Glutamatergic neuron (in vitro differentiated cells): ENCODE measurements around the gene BTBD2. TPM values are rescaled to one million over a fixed set of nuclear protein-coding genes. Genes with fewer than 3 reads are reported as not detected.

ENCODE experiments used
- DNase-seq: peaks from one replicate; pipeline ENCODE4 v3.0.0; 2022
- H3K27ac Mint-ChIP-seq: one replicate; pipeline ENCODE4 v1.8.0; 2020; ENCODE audit warnings: mild to moderate bottlenecking, mixed read lengths, inconsistent platforms; ENCODE audit not compliant: unreplicated experiment
- H3K27me3 Mint-ChIP-seq: one replicate; pipeline ENCODE4 v1.8.0; 2020; ENCODE audit warnings: mild to moderate bottlenecking, moderate library complexity, mixed read lengths, inconsistent platforms; ENCODE audit not compliant: unreplicated experiment
- H3K36me3 Mint-ChIP-seq: one replicate; pipeline ENCODE4 v1.8.0; 2020; ENCODE audit warnings: mild to moderate bottlenecking, mixed read lengths, inconsistent platforms; ENCODE audit not compliant: unreplicated experiment
- H3K4me1 Mint-ChIP-seq: one replicate; pipeline ENCODE4 v1.8.0; 2020; ENCODE audit warnings: mild to moderate bottlenecking, low read depth, mixed read lengths, inconsistent platforms; ENCODE audit not compliant: unreplicated experiment
- H3K4me3 Mint-ChIP-seq: one replicate; pipeline ENCODE4 v1.8.0; 2020; ENCODE audit warnings: mild to moderate bottlenecking, mixed read lengths, inconsistent platforms; ENCODE audit not compliant: unreplicated experiment
- H3K9me3 Mint-ChIP-seq: one replicate; pipeline ENCODE4 v1.8.0; 2020; ENCODE audit warnings: mild to moderate bottlenecking, moderate library complexity, mixed read lengths, inconsistent platforms; ENCODE audit not compliant: unreplicated experiment
- CTCF ChIP-seq: fragments of 200-600 bp; sonication (generic); IDR thresholded peaks from one replicate; pipeline ENCODE4 v1.5.0; 2021; ENCODE audit not compliant: partially characterized antibody, unreplicated experiment
- total RNA-seq: library from RNA; stranded (reverse); fragmentation: NEBNext Ultra II Directional; extraction: Animal tissue kit (Norgen Biotek cat#: 25700); gene quantifications from one replicate; pipeline ENCODE4 v1.2.1, GENCODE V29; 2021; ENCODE audit not compliant: unreplicated experiment

The BTBD2 gene
- total RNA-seq, 1 donor from 2014 or later = 70.4 TPM

GRCh38 chr19:2047449-2048103 is 32.1 kb upstream of the BTBD2 start:
- Mint-ChIP-seq H3K27me3 (peaks cover 3% of the 10 kb centered on the region), H3K27ac (no peak overlapping the region)
- no peak for TF ChIP-seq CTCF

GRCh38 chr19:2047076-2047448 is 31.5 kb upstream of the BTBD2 start:
- H3K36me3 Mint-ChIP-seq = no peaks in the 10 kb centered on the region
- H3K4me1 Mint-ChIP-seq = peaks cover 3% of the 10 kb centered on the region
- H3K27ac Mint-ChIP-seq = no peak overlapping the region
- H3K27me3 Mint-ChIP-seq = peaks cover 3% of the 10 kb centered on the region
- H3K4me3 Mint-ChIP-seq = no peak overlapping the region
- TF ChIP-seq CTCF = no peak
- peaks cover 2% of the 10 kb centered on the region for H3K9me3 Mint-ChIP-seq
- no peak for DNase-seq

More at GRCh38 chr19:2047449-2048103, 32.1 kb upstream of the BTBD2 start:
- Mint-ChIP-seq H3K9me3 (peaks cover 2% of the 10 kb centered on the region), H3K36me3 (no peaks in the 10 kb centered on the region), H3K4me1 (peaks cover 3% of the 10 kb centered on the region), H3K4me3 (no peak overlapping the region)
- no peak for DNase-seq

GRCh38 chr19:2046046-2046907 is 30.8 kb upstream of the BTBD2 start:
- Mint-ChIP-seq H3K9me3 (peaks cover 2% of the 10 kb centered on the region), H3K27me3 (peaks cover 3% of the 10 kb centered on the region), H3K4me1 (peaks cover 3% of the 10 kb centered on the region), H3K4me3 (no peak overlapping the region), H3K36me3 (no peaks in the 10 kb centered on the region), H3K27ac (no peak overlapping the region)
- TF ChIP-seq CTCF = no peak
- DNase-seq = no peak

- no peak for TF ChIP-seq CTCF
- DNase-seq = no peak
- no peak overlapping the region for H3K27ac Mint-ChIP-seq
- H3K27me3 Mint-ChIP-seq = peaks cover 3% of the 10 kb centered on the region
- H3K4me1 Mint-ChIP-seq = peaks cover 5% of the 10 kb centered on the region
- H3K9me3 Mint-ChIP-seq = peaks cover 2% of the 10 kb centered on the region
- H3K4me3 Mint-ChIP-seq = no peak overlapping the region
- no peaks in the 10 kb centered on the region for H3K36me3 Mint-ChIP-seq
Measured at GRCh38 chr19:2045501-2046045, 30.1 kb upstream of the BTBD2 start.
